Tongue (tissue), 2 donors: ENCODE data around the gene PLAGL2. TPM values are rescaled to one million over a fixed set of nuclear protein-coding genes. Genes with fewer than 3 reads are reported as not detected.
"Not testable (repeated sequence)": the region's sequence is repeated elsewhere in the genome, so short reads cannot be mapped to it uniquely, and the experiment has no call there.

Experiments
- DNase-seq: peaks from one replicate; pipeline ENCODE4 v3.0.0-alpha.2; 2015
- total RNA-seq: library from RNA; depleted of rRNA; stranded (reverse); fragments of >200 nt; gene quantifications from one replicate; pipeline ENCODE4 v1.2.3, GENCODE V29; 2014

The PLAGL2 gene, protein sequence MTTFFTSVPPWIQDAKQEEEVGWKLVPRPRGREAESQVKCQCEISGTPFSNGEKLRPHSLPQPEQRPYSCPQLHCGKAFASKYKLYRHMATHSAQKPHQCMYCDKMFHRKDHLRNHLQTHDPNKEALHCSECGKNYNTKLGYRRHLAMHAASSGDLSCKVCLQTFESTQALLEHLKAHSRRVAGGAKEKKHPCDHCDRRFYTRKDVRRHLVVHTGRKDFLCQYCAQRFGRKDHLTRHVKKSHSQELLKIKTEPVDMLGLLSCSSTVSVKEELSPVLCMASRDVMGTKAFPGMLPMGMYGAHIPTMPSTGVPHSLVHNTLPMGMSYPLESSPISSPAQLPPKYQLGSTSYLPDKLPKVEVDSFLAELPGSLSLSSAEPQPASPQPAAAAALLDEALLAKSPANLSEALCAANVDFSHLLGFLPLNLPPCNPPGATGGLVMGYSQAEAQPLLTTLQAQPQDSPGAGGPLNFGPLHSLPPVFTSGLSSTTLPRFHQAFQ
- total RNA-seq, result 6.2 TPM

DNA sequence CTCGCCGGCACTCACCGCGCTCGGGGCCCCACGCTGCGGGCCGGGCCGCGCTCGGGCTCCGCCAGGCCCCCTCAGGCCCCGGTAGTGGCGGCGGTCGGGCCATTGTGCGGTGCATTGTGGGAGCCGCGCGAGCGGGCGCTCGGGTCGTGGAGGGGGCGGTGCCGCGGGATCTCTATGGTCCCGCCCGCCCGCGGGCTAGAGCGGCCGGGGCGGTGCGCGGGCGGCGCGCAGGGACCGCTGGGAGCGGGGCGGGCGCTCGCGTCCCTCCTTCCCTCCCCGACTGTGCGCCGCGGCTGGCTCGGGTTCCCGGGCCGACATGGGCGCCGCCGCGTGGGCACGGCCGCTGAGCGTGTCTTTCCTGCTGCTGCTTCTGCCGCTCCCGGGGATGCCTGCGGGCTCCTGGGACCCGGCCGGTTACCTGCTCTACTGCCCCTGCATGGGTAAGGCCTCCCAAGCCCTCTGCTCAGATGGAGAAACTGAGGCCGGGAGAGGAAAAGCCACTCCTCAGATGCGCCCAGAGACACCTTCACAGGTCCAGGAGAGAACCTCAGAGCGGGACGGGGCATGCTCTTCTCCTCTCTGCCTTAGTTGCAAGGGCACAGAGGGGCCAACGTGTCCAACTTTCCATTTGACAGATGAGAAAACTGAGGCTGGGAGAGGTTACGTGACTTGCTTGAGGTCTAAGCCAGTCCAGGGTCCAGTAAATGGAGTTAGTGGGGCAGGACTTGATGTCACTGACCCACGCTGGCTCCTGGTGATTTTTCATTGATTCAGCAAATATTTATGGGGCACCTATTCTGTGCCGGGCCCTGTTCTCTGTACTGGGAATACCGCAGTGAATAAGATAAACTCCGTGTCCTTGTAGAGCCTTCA is at the start of gene PLAGL2, which contains the start of gene POFUT1:
PLAGL2 (minus strand) TSS at position 118 of the 873 bp plus-strand sequence. CDS start 5,565 bp downstream, outside the sequence.
POFUT1 (plus strand) TSS at position 255 of the 873 bp plus-strand sequence; CDS start at position 317, 62 bp downstream.
- peak; percentile 95 for DNase-seq

DNA sequence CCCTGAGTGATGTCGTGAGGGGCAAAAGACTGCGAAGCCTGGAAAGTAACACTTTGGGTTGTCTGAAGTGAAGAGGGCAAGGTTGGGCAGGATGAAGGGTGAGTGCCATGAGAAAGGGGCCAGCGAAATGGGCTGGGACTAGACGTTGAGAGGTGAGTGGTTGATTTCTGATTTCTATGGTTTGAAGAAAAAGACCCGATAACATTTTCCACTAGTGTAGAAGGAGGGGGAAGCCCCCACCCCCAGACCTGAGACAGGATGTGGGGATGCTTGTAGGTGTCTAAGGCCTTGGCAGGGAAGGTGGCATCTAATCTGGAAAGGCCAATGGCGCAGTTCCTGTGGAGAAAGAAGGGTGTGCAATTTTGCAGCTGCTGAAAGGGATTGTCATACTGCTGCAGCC is 44.6 kb upstream of the PLAGL2 start:
- DNase-seq, result no peak

DNA sequence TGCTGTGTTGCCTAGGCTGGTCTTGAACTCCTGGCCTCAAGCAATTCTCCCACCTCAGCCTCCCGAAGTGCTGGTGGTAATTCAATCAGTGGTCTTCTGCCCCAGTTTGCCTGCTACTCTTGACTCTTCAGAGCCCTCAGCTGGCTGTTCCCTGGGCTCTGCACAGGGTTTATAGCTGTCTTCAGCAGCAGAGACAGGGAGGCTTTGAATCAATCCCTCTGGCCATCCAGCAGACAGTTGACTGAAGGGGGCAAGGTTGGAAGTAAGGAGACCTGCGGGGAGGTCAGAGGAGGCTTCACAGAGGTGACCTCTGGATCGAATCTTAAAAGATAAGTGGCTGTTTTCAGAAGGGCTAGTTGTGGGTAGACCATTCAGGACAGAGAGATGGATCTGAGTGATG is 43.9 kb upstream of the PLAGL2 start:
- no peak for DNase-seq

DNA sequence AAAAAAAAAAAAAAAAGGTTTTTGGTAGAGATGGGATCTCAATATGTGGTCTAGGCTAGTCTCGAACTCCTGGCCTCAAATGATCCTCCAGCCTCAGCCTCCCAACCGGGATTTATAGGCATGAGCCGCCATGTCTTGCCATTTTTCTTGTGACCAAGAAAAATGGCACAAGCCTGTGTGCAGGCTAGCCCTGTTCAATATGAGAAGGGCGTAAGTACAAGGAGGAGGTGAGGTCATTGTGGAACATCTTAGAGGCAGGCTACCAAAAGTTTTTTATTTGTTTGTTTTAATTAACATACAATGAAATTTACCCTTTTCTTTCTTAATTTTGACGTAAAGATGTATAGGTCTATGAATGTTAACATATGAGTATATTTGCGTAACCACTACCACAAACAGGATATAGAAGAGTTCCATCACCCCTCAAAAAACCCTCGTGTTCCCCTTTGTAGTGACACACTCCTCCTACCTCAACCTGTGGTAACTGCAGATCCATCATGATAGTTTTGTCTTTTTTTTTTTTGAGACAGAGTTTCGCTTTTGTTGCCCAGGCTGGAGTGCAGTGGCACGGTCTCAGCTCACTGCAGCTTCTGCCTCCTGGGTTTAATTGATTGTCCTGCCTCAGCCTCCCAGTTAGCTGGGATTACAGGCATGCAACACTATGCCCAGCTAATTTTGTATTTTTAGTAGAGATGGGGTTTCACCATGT is 41.6 kb upstream of the PLAGL2 start:
- no peak for DNase-seq

DNA sequence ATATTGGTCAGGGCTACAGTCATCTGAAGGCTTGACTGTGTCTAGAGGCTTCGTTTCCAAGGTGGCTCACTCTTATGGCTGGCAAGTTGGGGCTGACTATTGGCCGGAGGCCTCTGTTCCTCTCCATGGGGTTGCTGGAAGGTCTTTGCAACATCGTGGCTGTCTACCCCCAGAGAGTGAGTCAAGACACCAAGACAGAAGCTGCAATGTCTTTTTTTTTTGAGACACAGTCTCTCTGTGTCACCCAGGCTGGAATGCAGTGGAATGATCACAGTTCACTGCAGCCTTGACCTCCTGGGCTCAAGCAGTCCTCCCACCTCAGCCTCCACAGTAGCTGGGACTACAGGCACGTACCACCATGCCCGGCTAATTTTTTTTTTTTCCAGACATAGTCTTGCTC is 40.5 kb upstream of the PLAGL2 start:
- no peak for DNase-seq

DNA sequence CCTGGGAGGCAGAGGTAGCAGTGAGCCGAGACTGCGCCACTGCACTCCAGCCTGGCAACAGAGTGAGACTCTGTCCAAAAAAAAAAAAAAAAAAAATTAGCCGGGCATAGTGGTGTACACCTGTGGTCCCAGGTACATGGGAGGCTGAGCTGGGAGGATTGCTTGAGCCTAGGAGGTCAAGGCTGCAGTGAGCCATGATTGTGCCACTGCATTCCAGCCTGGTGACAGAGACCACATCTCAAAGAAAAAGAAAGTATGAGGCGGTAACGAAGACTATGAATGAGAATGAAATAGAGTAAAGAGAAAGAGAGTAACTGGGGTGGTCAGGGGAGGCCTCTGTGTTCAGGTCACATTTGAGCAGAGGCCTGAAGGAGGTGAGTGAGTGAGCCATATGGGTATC is 38.7 kb upstream of the PLAGL2 start:
- DNase-seq, result not testable (repeated sequence)

DNA sequence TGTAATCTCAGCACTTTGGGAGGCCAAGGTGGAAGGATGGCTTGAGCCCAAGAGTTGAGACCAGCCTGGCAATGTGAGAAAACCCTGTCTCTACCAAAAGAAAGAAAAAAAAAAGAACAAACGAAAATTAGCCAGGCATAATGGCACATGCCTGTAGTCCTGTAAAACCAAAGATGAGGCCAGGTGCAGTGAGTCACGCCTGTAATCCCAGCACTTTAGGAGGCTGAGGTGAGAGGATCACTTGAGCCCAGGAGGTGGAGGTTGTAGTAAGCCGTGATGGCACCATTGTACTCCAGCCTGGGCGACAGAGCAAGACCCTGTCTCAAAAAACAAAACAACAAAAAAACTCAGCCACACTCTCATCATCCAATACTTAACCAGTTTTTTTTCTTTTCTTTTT is 37.4 kb upstream of the PLAGL2 start:
- DNase-seq, result no peak

DNA sequence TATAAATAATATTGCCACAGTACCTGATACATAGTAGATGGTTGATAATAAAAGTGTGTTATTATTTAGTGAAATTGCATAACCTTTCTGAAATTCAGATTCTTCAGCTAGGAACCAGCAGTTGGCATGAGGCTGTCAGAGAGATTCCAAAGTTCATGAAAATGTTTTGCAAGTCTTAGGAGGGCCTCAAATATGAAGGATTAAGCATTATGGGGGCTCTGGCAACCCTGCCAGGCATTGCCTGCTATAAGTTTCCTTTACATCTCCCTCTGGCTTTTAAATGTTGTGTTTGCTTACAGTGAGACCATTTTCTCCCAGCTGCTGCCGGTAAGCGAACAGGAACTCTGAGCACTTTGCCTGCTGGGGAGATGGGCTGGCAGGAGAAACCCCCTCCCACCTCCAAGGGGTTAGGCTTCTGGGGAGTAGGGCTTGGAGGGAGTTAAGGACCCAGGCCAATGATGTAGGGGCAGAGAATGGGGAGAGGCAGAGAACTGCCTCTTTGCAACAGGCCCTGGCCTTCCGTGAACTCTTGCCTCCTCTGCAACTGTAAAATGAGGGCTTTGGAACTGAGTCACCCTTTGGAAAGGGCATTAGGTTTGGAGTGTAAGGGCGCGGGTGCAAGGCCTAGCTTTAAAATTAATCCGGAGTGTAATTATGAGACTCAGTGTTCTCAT is 36.7 kb upstream of the PLAGL2 start:
- no peak for DNase-seq

DNA sequence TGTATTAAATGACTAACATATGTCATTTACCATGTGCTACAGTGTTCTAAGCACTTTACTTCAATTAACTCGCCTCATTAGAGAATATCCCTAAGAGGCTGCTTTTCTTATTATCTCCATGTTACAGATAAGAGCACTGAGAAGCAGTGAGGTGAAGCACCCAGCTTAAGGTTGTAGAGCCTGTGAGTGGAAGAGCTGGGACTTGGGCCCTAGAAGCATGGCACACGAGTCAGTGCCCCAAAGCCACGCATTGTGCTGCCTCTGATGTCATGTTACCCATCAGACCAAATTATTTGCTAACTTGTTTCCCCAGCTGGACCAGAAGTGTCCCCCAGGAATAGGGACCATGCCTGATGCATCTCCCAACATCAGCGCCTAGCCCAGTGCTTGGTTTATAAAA is 34.3 kb upstream of the PLAGL2 start:
- DNase-seq, result no peak

DNA sequence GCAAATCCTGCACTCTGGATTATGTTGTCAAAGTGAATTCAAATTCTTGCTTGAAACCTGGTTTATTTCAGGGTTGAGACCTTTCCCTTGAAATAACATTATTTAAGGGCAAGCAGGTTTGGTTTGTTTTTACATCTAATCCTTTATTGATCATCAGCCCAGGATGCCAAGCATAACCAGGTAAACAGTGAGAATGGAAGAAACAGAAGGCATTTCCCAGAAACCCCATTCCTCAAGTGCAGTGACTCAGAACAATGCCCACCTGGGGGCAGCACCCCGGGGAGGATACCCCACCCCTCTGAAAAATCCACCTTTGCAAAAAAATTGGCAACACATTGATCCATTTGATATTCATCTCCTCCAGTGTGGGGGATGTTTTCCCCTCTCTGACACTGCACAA is 32.7 kb upstream of the PLAGL2 start:
- DNase-seq, result peak; percentile 11

DNA sequence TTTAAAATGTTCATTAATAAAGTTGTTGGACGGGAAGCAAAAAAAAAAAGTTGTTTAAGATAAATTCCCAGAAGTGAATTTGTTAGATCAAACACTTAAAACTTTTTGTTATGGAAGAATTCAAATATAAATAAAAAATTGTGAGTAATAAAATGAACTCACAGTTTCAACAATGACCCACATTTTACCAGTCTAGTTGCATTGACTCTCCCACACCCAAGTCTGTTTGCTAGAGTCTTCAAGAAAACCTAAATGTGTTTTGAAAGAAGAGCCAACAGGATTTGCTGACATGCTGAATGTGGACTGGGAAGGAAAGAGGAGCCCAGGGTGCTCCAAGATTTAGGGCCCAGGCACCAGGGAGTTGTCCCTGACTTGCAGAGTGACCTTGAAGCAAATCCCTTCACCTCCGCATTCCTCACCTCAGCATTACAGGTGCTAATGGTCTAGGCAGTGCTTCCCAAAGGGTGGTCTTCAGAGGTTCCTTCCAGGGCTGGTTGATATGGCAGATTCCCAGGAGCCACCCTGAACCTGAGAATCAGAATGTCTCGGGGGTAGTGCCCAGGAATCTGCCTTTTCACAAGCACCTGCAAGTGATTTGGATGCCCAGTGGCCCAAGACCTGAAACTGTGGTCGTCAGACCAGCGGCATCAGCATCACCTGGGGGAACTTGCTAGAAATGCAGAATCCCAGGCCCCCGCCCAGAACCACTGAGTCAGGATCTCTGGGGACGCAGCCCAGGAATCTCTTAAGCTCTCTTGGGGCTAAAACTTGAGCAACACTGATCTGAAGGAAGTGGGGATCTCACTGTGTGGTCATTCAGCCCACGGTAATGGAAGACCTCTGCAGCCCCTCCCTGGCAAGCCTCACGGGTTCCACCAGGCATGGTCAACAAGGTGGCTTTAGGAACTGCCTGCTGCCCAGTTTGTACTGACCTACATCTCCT is 31.2 kb upstream of the PLAGL2 start:
- peak; percentile 13 for DNase-seq

DNA sequence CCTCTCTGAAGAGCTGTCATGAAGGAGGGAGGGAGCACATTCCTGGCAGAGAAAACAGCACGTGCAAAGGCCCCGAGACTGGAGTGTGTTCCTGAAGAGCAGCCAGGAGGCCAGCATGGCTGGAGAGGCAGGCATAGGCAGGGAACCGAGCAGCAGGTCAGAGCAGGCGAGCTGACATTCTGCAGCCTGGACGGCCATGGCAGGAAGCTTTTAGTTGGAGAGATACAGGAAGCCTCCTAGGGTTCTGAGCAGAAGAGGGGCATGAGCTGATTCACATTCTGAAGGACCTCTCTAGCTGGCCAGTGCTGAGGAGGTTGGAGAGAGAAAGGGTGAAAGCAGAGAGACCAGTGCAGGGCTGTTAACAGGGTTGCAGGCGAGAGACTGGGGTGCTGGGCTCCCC is 29.9 kb upstream of the PLAGL2 start:
- DNase-seq, result no peak

DNA sequence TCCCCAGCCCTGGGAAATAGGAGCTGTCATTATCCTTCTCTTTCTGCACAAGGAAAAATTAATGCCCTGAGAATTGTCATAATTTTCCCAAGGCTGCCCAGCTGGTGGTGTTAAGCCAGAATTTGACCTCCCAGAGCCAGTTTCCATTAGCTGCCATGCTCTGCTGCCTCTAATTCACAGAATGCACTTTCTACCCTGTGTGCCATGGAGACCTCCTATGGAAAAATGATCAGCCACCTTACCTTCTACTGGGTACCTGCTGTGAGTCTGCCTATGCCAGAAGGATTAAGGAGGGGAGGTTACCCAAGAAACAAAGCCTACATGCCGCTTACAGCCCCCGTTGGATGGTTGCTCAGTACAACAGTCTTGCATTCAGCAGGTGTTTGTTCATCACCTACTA is 29.3 kb upstream of the PLAGL2 start:
- no peak for DNase-seq

DNA sequence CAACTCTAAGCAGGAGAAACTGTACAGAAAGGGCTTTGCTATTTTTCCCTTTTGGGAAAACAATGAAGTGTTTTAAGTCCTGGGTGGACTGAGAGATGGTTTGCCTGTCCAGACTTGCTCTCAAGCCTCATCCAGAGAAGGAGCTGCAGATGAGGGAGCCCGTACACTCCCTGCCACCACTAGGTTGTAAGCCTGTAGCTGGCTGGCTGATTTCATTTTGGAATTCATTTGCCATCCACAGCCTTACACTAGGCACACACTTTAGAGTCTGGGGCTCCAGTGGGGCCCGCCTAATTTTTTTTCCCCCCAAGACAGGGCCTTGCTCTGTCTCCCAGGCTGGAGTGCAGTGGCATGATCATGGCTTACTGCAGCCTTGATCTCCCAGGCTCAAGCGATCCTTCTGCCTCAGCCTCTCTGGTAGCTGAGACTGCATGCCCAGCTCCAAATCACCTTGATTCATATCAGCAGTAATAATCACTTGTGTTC is 28.5 kb upstream of the PLAGL2 start:
- no peak for DNase-seq

DNA sequence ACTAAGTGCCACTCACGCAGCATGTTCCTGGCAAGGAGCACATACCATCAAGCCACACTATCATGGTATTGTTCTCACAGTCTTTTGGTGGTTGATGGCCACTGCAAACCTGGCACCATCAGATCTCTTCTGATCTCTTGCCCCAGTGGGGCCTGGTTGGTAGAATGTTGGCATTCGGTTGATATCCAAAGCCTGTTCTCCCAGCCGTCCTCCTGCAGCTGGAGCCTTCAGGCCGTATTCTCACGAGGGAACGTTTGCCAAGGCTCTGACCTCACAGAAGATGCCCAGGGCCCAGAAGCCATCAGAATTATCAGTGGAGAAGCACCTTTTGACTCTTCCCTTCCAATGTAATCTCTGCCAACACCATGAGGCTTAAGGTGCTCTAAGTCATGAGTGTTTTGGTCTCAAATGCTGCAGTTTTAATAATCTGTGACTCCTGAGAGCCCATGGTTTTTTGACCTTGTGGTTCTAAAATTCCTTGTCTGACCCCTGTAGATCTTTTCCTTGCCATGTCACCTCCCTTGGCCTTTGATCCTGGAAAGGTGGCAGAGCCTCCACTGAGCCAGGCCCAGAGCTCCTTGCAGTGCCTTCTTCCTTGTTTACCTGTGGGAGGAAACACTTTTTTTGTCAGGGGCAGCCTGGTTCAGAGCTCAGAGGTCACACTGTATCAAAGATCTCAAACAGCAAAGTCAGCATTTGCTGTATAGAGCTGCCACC is 27.9 kb upstream of the PLAGL2 start:
- no peak for DNase-seq

DNA sequence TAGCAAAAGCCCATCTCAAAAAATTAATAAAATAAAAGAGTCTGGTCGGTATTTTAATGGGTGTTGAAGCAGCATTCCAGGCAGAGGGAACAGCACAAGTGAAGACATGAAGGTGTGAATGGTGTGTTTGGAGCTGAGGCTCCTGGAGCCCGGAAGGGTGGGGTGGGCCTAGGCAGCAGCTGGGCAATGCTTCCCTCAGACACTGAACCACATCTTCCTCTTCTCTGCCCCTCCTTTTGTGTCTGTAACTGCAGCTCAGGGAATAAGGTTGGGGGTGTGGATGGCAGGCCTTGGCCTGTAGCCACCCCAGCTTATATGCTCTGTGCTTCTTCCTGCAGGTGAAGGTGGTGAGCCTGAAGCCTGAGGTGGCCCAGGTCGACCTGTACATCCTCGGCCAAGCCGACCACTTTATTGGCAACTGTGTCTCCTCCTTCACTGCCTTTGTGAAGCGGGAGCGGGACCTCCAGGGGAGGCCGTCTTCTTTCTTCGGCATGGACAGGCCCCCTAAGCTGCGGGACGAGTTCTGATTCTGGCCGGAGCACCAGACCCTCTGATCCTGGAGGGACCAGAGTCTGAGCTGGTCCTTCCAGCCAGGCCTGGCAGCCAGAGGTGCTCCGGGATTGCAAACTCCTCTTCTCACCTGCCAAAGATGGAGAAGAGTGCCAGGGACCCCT is 26.7 kb upstream of the PLAGL2 start:
- no peak for DNase-seq

DNA sequence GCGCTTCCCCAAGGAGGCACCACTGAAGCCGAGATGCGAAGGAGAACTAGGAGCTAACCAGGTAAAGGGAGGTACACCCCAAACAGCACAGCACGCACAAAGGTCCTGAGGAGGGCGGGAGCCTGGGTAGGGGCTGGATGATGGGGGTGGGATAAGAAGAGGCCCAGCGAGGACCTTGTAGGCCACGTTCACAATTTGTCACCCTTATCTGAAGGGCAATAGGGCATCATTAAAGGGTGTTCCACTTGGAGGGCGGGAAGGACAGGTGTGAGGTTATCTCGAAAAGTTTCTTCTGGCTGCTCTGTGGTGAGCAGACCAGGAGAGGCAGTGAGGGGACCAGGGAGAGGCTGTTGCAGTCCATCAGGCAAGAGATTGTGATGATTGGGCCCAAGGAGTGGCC is 25.7 kb upstream of the PLAGL2 start:
- DNase-seq, result no peak

DNA sequence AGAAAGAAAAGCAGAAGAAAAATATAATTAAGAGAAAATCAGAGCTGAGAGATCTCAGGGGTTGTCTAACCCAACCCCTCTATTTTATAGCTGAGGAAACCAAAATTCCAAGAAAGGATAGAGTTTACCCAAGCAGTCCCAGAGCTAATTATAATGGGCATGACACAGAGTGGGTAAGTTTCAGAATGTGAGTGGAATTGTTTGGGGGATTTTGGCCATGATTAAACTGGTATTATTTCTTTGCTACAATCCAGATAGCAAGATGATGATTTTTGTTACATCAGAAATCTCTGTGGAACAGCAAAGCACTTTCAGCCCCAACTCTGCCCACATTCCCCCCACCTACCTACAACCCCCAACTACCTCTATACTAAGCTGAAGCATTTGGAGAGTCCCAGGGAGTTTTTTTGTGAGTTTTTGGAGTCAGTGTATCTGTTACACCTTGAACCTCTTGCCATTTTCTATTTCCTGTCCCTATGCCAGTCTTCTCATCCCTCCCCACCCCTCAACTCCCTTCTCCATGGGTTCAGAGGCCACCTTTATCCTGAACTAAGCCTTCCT is 24.9 kb upstream of the PLAGL2 start:
- no peak for DNase-seq

DNA sequence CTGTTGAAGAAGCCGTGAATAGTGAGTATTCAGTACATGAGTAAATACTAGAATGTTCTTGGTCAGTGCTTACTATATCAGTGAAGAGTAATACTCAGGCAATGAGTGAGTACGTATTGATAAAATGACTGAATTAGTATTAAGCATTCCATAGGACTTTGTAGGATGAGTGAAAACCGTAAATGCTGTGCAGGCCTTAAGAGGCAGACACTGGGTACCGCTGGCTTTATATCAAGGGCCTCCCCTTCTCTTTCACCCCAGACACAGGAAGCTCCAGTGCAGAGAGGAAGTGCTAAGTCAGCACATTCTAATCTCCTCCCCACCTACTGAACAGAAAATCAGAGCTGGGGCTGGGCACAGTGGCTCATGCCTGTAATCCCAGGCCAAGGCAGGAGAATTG is 24.3 kb upstream of the PLAGL2 start:
- no peak for DNase-seq
